ENCODE data around the gene CNPY1.

CNPY1 gene

DNA sequence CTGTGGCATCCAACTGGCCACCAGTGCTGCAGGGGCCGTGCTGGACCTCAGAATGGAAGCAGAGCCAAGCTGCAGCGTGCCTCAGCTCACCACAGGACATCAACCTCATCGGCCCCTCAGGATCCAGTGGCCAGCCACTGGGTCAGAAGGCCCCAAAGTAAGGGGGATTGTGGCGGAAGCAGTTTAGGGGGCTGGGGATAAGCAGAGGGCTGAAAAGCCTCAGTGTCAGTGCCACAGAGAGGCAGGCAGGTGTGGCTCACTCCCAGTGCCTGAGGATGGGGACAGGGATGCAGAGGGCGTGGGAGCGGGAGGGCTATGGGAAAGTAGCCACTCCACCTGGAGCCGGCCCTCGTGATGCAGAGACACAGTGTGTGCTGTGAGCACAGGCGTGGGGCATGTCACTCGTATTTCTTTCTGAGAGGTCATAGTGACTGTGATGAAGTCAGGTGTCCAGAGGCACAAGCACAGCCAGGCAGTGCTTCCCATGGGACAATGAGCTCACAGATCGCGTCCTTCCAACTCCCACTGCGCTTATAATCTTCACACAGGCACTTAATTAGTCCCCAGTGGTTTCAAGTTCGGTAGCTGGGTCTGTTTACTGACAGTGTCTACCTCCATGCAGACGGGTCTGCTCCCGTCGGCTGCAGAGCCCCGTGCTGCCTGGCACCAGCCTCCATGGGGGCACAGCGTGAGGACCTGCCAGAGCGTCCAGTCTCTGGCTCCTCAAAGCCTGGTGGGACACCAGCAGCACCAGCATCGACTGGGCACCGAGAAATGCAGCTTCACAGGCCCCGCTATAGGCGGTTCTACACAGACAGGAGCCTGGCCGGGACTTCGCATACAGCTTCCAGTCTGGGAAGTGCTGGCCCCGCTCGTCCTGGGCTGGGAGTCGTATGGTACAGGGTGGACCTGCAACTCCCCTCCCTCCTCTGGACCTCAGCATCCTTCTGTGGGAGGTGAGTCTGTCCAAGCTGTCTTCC, 42.9 kb upstream of the CNPY1 start:
- no peak for DNase-seq (ENCODE audit: low spot score)
- in situ Hi-C loops (cut with MboI; ENCODE audit: low pct_unique_long_range_greater_than_20kb, low sequenced_read_pairs, unreplicated experiment) = no loop called here
- TF ChIP-seq, protein P1, sequence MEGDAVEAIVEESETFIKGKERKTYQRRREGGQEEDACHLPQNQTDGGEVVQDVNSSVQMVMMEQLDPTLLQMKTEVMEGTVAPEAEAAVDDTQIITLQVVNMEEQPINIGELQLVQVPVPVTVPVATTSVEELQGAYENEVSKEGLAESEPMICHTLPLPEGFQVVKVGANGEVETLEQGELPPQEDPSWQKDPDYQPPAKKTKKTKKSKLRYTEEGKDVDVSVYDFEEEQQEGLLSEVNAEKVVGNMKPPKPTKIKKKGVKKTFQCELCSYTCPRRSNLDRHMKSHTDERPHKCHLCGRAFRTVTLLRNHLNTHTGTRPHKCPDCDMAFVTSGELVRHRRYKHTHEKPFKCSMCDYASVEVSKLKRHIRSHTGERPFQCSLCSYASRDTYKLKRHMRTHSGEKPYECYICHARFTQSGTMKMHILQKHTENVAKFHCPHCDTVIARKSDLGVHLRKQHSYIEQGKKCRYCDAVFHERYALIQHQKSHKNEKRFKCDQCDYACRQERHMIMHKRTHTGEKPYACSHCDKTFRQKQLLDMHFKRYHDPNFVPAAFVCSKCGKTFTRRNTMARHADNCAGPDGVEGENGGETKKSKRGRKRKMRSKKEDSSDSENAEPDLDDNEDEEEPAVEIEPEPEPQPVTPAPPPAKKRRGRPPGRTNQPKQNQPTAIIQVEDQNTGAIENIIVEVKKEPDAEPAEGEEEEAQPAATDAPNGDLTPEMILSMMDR (IDR thresholded peaks at IDR 0.05; ENCODE audit: extremely low read depth, insufficient read depth, missing control alignments) = no peak

DNA sequence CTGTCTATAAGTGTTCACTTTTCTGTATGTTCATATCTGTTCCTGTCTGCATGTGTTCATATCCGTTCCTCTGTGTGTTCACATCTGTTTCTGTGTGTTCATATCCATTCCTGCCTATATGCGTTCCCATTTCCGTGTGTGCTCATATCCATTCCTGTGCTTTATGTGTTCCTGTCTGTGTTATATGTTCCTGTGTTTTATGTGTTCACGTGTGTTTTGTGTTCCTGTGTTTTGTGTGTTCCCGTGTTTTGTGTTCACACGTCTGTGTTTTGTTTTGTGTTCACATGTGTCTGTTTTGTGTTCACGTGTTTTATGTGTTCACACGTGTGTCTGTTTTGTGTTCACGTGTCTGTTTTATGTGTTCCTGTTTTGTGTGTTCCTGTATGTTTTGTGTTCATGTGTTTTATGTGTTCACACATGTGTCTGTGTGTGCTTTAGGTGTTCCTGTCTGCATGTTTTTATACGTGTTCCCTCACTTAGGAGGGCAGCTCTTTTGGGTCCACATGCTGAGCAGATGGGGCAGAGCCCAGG, 42.2 kb upstream of the CNPY1 start:
- in situ Hi-C loops (cut with MboI; ENCODE audit: low pct_unique_long_range_greater_than_20kb, low sequenced_read_pairs, unreplicated experiment) = no loop called here
- DNase-seq (ENCODE audit: low spot score) = no peak
- TF ChIP-seq, protein P1 (IDR thresholded peaks at IDR 0.05; ENCODE audit: extremely low read depth, insufficient read depth, missing control alignments) = no peak

DNA sequence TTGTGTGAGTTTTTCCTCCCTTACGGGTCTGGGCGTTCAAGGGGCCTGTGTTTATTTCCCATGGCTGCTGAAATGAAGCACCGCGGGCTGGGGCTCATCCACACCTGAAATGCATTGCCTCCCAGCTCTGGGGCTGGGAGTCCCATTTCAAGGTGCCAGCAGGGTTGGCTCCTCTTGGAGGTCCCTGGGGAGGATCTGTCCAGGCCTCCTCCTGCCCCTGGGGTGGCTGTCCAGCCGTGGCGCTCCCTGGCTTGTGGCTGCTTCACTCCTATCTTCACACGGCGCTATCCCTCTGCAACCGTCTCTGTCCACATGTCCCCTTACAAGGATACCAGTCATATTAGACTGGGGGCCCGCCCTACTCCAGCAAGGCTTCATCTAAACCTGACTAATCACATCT, 41.1 kb upstream of the CNPY1 start:
- in situ Hi-C loops (cut with MboI; ENCODE audit: low pct_unique_long_range_greater_than_20kb, low sequenced_read_pairs, unreplicated experiment) = no loop called here
- no peak for DNase-seq (ENCODE audit: low spot score)
- TF ChIP-seq, protein P1 (IDR thresholded peaks at IDR 0.05; ENCODE audit: extremely low read depth, insufficient read depth, missing control alignments) = no peak

DNA sequence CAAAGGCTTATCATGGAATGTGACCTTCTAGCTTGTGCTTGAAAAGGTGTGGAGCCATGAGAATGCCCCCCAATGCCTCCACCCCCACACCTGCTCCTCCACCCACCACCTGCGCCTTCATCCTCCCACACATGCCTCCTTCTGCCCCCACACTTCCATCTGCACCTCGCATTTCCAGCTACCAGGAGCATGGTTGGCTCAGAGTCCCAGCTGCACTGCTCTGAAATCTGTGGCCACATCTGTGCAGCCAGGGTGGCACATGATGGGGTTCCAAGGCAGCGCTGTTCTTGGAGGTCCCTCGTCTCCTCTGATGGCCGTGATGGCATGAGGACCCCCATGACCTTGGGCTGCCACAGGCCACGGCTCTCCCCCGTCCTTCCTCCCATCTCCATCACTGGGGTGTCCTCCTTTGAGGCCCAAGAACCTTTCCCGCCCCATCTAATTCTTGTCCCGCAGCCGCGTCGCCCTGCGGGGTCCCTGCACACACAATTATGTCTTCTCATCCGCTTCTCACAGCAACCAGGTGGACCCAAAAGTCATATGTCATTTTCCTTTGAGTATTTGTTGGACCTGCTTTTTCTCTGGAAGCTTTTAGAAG, 40.6 kb upstream of the CNPY1 start:
- DNase-seq (ENCODE audit: low spot score) = no peak
- TF ChIP-seq, protein P1 (IDR thresholded peaks at IDR 0.05; ENCODE audit: extremely low read depth, insufficient read depth, missing control alignments) = no peak
- in situ Hi-C loops (cut with MboI; ENCODE audit: low pct_unique_long_range_greater_than_20kb, low sequenced_read_pairs, unreplicated experiment) = no loop called here

DNA sequence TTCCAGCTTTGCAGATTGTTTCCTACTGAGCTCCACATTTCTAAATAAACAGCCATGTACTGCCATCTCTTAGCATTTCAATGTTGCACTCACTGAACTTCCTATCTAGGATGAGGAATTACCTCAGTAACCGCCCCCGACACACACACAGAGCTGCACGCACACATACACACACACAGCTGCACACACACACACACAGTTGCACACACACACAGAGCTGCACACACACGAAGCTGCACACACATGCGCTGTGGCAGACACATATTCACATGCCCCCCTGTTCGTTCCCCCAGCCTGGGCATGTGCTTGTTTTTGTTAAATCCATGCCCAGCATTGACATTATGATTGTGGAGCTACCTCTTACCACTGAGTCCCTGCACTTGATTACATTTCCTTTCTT, 39.6 kb upstream of the CNPY1 start:
- no peak for DNase-seq (ENCODE audit: low spot score)
- TF ChIP-seq, protein P1 (IDR thresholded peaks at IDR 0.05; ENCODE audit: extremely low read depth, insufficient read depth, missing control alignments) = no peak
- in situ Hi-C loops (cut with MboI; ENCODE audit: low pct_unique_long_range_greater_than_20kb, low sequenced_read_pairs, unreplicated experiment) = no loop called here

DNA sequence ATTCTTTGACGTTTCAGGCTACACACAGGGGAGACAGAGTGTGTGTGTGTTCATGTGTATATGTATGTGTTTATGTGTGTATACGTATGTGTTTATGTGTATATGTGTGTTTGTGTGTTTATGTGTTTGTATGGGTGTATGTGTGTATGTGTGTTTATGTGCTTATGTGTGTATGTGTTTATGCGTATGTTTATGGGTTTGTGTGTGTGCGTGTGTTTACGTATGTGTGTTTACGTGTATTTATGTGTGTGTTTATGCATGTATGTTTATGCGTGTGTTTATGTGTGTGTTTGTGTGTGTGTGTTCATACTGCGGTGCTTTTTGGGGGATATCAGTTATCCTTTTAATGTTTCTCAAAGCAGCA, 39.2 kb upstream of the CNPY1 start:
- no peak for DNase-seq (ENCODE audit: low spot score)
- in situ Hi-C loops (cut with MboI; ENCODE audit: low pct_unique_long_range_greater_than_20kb, low sequenced_read_pairs, unreplicated experiment) = no loop called here
- TF ChIP-seq, protein P1 (IDR thresholded peaks at IDR 0.05; ENCODE audit: extremely low read depth, insufficient read depth, missing control alignments) = no peak

All from GM13977 (cell line).